Smooth muscle cell of the pulmonary artery (primary cell): ENCODE measurements around the gene TRMT10C. TPM values are rescaled to one million over a fixed set of nuclear protein-coding genes. Genes with fewer than 3 reads are reported as not detected.

Experiments
- total RNA-seq: library from RNA; depleted of rRNA; stranded (reverse); fragments of >200 nt; gene quantifications from 2 replicates; pipeline ENCODE4 v1.2.3, GENCODE V29; 2014

Gene TRMT10C
- total RNA-seq: 15.4 and 18.5 TPM in 2 replicates

DNA sequence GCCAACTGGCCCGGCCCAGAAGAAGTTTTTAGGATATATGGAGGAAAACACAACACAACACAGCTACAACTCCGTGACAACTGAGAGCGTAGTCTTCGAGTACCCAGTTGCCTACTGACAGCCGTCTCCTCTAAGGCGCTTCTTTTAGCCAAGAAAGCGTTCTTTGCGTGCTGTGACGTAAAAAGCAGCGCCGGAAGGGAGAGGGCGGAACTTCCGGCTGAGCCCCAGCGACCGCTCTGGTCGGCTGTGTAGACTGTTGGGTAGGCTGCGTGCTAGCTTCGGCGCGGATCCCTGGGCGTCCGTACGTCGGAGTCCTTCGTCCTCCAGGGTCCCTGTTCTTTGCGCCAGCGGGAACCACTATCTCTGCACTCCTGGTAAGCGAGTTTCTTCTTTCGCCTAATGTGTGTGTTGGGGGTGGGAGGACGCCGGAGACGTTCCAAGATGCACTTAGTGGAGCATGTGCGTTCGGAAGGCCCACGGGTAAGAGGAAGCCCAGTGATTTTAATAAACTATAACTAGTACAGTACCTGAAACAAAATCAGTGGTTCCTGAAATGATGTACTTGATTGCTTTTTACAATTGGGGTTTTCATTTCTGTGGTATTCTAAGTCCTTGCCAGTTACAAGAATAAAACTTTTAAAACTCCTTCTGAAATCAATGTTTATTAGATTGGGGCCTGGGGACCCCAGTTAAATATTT lies at the start of gene TRMT10C:
TSS of gene TRMT10C (plus strand) at position 239 of the 699 bp plus-strand sequence. CDS start 2,914 bp downstream, outside the sequence.

DNA sequence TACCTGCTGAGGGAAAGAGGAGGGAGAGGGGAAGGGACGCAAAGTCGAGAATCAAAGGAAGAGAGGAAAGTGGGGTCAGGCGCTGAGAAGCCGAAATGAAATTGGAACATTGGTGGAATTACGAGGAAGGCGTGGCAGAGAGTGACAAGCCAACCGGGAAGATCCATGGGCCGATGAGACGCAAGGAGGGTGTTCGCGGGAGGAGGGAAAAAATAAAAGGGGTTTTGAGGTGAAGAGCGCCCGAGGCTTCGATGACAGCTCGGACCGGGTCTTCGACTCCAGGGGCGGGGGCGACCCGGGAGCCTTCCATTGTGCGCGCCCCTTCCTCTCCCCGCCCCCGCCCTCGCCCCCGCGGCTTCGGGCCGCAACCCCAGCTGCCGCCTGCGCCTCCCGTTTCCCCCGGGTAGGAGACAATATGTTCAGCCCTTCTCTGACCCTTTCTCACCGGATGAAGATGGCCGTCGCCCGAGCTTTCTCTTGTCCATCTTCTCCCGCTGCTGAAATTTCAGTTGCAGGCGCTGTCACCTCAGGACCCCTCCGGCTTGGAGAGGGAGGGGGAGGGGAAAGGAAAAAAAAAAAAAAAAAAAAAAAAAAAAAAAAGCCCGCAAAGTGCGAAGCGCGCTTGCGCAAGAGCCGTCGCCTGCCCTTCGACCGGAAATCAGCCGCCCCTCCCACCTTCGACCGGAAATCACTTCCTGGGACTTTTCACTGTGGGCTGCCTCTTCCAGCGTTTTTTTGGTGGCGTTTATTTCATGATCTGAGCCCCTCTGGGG lies 48.8 kb upstream of the TRMT10C start, which contains the start of gene SENP7:
TSS of gene SENP7 (minus strand) at position 567 of the 773 bp plus-strand sequence. CDS start at position 485, 82 bp downstream.

DNA sequence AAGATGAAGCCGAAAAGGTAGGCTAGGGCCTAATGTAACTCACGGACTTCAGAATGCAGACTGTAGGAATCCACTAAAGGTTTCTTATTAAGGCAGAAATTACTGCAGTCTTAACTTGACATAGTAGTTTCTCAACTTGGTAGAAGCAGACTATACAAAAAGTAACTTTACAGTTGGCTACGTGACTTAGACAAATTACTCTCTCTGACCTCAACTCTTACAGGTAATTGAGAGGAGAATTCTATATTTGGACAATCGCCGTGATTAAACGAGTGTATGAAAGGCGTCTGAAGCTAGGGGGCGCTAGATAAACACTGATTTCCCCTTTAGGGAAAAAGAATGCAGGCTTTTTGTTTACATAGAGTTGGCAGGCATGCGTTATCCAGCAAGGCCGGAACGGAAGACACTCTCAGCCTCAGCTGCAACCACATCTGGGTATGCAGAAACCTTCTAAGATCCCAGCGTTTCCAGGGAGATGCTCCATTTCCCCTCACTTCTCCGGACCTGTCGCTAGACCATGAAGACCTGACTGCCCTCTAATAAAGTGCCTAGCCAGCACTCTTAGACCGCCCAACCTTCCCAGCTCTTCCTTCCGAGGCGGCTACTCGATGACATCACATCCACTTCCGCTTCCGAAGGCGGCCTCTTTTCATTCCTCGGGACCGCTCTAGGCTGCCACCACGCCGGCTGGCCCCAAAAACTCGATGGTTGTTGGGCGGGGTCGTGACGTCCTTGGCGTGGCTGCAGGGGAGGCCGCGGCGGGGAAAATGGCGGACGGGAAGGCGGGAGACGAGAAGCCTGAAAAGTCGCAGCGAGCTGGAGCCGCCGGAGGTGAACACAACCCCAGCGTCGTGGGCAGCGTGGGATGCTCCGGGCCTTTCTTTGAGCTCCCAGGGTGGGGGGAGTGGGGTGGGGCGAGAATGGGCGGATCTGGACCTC lies 12.1 kb downstream of the TRMT10C start, which contains the start of gene PCNP:
TSS of gene PCNP (plus strand) at position 732 of the 939 bp plus-strand sequence. CDS start at position 768, 36 bp downstream.

Other genes starting within 250 kb of the TRMT10C start
- 0.26 and 0.33 TPM in 2 replicates for gene IMPG2, start 241.3 kb upstream of the TRMT10C start, total RNA-seq
- 7.6 and 11.9 TPM in 2 replicates for gene SENP7, start 48.7 kb upstream of the TRMT10C start, total RNA-seq
- 81.3 and 103 TPM in 2 replicates for gene PCNP, start 12.3 kb downstream of the TRMT10C start, total RNA-seq
- 21.5 and 22.7 TPM in 2 replicates for gene ZBTB11, start 115.3 kb downstream of the TRMT10C start, total RNA-seq
- 985 and 1,440 TPM in 2 replicates for gene RPL24, start 124.8 kb downstream of the TRMT10C start, total RNA-seq
- 10.8 and 12.3 TPM in 2 replicates for gene CEP97, start 162.7 kb downstream of the TRMT10C start, total RNA-seq
- 27.1 and 40.8 TPM in 2 replicates for gene NXPE3, start 217.3 kb downstream of the TRMT10C start, total RNA-seq